Measurements from ENCODE around the gene AP1G1.

The AP1G1 gene

DNA sequence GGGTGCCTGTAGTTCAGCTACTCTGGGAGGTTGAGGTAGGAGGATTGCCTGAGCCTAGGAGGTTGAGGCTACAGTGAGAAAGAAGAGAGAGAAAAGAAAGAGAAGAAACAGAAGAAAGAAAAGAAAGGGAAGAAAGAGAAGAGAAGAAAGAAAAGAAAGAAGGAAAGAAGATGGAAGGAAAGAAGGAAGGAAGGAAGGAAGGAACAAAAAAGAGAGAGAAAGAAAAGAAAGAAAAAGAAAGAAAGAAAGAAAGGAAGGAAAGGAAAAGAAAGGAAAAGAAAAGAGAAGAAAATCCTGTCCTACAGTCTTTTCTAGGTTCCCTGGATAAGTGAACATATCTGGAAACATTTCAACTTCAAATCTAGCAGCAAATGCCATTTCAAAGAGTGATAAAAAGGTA is 54.5 kb downstream of the AP1G1 start:
- no peak for DNase-seq

DNA sequence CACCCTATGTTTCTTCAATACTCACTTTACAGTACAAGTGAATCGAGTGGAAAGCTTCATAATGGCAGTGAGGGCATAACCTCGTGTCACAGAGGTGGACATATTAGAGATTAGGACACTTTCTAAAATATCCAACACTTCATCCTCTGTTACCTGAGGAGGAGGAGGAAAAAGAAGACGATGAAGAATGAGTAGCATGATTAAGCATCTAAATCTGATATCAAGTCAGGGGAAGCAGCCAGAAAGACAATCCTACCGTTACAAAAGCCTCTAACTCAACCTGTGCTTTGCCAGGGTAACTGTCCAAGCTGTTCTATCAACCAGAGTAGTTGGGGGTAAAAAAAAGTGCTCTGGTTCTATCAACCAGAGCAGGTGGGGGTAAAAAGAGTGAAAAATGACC is 60.4 kb downstream of the AP1G1 start:
- no peak for DNase-seq

DNA sequence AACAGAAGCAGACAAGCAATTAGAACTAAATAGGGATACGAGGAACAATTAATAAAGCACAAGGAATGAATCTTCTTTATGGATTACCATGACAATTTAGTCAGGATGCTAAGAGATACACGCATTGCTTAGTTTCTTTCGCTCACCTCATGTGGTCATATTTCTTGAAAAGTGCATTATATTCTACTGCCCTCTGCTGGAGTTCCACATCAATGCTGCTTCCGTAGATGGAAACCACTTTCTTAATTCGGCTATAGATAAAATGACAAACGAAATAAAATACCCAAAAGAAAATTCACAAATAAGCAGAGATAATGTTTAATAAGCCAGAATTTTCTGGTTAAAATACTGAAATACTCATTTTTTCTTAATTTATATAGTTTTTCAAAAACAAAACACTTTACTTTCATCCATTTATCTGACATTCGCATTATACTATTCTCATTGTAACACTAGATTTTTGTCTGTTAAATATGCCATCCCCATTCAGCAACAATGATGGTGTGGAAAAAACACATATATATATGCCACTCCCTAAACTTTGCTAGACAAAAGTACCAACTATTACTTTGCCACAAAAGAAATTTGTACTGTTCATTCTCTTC is 62.1 kb downstream of the AP1G1 start:
- DNase-seq = no peak

DNA sequence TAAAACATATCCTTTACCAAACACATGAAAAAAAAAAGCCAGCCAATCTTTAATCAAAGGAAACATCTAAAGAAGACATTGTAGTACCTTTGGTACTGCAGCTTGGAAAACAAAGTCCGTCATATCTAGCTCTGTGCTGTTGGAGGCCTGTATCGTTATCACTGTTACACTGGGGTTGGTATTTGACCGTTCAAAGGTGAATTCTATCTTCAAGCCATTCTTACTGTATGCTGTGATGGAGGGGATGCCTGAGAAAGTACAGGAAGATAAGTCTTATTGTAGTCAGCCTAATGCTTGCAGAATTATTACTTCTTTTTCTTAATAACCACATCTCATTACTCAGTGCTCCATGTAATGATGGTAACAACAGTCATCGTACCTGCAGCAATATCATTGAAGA is 69.8 kb downstream of the AP1G1 start:
- no peak for DNase-seq

DNA sequence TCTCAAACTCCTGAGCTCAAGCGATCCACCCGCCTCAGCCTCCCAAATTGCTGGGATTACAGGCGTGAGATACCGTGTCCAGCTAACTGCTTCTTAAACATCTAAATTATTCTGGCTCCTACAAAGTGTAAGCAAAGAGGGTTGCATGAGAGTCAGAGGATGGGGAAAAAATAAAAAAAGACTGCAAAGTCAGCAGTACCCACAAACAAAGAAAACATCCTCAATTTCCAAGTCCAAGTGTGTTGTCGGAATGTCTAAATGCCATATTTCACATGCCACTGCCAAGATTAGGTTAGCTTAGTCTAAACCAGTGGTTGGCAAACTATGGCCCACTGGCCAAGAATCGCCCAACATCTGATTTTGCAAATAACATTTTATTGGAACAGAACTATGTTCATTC is 71.1 kb downstream of the AP1G1 start:
- DNase-seq = no peak

DNA sequence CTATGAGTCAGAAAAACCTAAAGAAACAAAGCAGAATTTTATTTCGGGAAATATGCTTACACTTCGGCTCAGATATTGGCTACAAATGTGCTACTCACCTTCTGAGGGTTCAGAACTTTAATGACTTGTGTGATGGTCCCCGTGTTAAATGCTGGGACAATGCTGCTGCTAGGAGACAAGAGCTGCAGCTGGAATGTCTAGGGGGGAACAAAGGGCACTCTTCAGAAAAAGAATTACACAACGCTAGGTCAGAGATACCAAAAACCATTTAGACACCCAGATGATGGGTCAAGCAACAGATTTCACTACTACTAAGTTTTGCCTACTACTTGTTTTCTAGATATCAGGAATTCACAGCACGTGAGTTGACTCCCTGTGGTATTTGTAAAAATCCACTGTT is 74.1 kb downstream of the AP1G1 start:
- DNase-seq = no peak

DNA sequence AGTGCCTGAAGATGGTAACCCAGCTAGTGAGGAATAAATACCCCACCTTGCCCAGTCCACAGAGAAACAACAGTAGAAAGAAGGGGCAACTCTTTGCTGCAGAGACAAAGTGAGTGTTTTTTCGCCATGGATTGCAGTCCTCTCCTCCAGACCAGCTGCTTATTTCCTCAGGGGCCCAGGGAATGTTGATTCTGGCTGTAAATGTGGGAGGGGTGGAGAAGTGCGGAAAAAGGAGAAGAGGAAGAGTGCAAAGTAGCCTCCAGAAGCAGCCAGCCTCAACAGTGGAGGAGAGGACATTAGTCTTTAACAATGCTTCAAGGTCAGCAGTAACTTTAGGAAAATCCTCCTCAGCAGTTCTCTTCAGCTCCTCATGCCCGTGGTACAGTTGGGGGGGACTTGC is 76.0 kb downstream of the AP1G1 start:
- no peak for DNase-seq

DNA sequence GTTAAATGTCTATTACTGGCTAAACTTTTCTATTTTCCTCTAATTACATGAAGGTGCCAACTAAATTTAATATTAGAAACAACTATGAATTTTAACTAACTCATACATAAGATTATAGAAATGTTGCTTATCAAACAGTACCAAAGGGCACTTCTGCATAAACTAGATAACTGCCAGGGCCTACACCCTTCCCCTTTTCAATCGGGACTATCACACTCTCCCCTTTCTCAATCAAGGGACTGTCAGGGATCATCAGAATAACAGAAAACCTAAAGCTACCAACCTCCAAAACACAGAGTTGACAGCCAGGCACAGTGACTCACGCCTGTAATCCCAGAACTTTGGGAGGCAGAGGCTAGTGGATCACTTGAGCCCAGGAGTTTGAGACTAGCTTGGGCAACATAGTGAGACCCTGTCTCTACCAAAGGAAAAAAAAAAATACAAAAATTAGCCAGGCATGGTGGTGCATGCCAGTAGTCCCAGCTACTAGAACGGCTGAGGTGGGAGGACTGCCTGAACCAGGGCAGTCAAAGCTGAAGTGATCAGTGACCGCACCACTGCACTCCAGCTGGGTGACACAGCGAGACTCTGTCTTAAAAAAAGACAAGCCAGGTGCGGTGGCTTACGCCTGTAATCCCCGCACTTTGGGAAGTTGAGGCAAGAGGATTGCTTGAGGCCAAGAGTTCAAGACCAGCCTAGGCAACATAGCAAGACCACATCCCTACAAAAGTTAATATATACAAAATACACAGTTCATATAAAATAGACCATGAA is 80.9 kb downstream of the AP1G1 start:
- DNase-seq = no peak

DNA sequence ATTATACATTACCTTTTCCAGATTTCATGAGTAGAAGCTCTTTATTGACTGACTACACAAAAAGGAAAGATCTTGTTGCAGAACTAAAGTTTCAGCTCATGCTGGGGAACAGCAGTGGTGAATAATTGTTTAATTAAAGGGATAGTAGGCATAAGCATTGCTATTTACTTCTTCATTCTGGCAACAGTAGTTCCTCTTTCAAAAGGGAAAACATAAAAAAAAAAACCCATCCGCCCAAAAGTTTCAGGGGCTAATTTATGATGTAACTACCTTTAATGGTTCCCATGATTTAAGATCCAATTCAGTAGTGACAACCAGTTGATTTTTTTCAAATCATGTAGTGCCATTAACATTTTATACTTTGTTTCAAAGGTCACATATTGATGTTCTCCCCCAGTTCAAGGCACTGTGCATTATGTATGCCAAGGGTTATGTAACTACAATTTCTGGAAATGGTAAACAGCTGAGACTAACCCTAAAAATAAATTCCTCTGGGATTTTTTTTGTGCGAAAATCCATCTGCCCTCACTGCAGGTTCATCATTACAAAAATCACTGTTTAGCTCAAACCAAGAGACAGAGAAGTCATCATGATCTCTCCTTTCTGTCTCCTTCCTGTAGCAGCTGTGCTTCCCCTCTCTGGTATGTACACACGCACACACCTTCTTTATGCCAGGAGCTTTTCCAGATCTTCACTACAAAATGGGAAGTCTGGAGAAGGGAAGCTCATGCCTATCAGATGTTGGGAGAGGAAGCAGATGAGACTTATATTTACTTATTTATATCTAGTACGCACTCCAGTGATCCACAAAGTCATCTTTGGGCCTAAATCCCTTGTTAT is 81.9 kb downstream of the AP1G1 start:
- DNase-seq = no peak

DNA sequence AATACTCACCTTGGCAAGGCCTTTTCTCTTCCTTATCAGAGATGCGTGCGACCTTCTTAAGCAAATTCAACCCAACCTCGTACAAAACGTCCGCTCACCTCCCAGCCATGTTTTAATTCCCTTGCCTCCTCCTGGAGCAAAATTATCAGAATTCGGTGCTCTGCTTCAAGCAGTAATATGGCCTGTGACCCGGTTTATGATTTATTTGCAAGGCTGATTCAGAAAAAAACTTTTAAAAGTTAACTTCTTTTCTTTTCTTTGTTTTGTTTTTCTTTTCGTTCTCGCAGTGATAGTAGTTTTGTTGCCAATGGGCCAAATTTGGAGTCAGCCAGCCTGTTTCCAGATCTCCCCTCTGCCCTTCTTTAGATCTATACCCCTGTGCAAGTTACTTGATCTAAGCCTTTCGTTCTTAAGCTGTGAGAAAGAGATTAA is 84.3 kb downstream of the AP1G1 start, which contains the start of gene PHLPP2:
TSS of gene PHLPP2 (minus strand) at position 382 of the 432 bp plus-strand sequence. CDS start 9,906 bp downstream, outside the sequence.
- DNase-seq = no peak

- peak; percentile 45 to 77 (median 54) for DNase-seq
Measured at GRCh38 chr16:71723537-71724319, 84.9 kb downstream of the AP1G1 start.

GRCh38 chr16:71722801-71723536 is 85.7 kb downstream of the AP1G1 start:
- peak; percentile 9 to 41 (median 24) for DNase-seq

DNA sequence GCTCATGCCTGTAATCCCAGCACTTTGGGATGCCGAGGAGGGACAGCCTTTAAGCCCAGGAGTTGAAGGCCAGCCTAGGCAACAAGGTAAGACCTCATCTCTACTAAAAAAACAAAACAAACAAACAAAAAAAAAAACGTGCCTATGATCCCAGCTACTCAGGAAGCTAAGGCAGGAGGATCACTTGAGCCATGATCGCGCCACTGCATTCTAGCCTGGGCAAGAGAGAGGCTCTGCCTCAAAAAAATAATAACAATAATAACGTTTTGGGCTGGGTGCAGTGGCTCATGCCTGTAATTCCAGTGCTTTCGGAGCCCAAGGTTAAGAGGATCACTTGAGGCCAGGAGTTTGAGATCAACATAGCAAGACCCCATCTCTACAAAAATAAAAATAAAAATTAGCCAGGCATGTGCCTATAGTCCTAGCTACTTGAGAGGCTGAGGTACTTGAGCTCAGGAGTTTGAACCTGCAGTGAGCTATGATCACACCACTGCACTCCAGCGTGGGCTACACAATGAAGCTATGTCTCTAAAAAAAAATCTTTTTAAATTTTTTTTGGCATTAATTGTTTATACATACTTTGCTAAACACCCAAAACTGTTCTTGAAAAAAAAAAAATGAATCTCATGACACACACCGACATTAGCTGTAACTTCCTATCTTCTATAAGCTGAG is 87.4 kb downstream of the AP1G1 start:
- no peak for DNase-seq

- no peak for DNase-seq
Measured at GRCh38 chr16:71712501-71712900, 96.1 kb downstream of the AP1G1 start.

DNA sequence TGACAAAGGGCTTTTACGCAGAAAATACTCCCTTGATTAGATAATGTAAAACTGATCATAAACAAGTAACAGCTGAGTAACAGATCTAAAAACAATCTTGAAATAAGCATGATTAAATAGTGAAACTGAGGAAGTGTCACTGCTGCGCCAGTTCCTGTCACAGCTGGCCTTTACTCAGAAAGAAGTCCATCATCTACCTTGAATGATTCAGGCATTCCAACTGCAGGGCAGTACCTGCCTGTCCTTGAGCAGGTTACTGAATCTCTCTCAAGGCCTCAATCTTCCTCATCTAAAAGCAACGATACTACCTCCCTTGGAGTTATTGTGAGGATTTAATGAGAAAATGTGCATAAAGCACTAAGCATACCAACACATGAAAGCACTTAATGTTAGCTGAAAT is 96.8 kb downstream of the AP1G1 start:
- DNase-seq = no peak

- no peak for DNase-seq
Measured at GRCh38 chr16:71709229-71709781, 99.3 kb downstream of the AP1G1 start.

- DNase-seq = no peak
Measured at GRCh38 chr16:71708696-71709095, 99.9 kb downstream of the AP1G1 start.

- no peak for DNase-seq
Measured at GRCh38 chr16:71707199-71707598, 101.4 kb downstream of the AP1G1 start.

GRCh38 chr16:71706046-71706445 is 102.6 kb downstream of the AP1G1 start:
- DNase-seq = no peak

- no peak for DNase-seq
Measured at GRCh38 chr16:71703333-71703732, 105.3 kb downstream of the AP1G1 start.

- no peak for DNase-seq
Measured at GRCh38 chr16:71700831-71701230, 107.8 kb downstream of the AP1G1 start.

Measured in activated naive CD4-positive, alpha-beta T cell (primary cell).